Measurements from ENCODE around the gene MRPS31.
"Not testable (repeated sequence)": the region's sequence is repeated elsewhere in the genome, so short reads cannot be mapped to it uniquely, and the experiment has no call there.

The MRPS31 gene

DNA sequence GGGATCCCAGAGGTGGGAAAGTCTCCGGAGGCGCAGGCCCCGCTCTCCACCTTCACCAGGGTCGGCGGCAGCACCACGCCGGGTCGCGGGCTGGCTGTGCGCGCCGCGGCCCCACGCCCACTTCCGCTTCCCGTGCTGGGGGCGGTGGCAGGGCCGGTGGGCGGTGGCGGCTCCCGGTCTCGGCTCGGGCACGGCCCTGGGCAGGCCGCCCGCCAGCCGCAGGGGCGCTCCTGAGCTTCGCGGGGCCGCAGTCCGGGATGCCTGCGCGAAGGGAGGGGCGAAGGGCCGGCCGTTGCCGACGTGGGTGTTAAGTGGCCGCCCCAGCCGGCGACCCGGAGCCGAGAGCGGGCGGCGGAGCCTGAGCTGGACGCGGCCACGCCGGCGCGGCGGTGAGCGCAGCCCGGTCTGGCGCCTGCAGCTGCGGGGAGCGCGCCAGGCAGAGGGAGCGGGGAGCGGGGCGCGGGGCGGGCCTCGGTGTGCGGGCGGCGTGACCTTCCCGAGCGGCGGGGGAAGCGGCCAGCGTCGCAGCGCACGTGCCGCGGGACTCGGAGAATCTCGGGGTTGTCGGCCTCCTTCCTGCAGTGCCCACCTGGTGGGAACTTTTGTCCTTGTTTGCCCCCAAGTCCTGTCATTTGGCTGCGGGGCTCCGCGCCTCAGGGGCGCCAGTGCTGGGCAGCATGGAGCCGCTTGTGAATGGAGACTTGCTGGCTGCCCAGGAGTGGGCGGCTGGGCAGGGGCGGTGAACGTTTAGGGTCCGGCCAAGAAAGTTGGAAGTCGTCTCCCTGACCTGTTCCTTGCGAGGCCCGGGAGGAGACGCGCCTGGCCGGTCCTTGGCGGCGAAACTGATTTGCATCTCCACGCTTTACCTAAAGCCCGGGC, 18.5 kb upstream of the MRPS31 start, which contains the start of gene SLC25A15:
Gene SLC25A15 (plus strand): TSS at position 337 of the 879 bp plus-strand sequence. CDS start 3,616 bp downstream, outside the sequence.
- DNase-seq: peak; percentile 86

DNA sequence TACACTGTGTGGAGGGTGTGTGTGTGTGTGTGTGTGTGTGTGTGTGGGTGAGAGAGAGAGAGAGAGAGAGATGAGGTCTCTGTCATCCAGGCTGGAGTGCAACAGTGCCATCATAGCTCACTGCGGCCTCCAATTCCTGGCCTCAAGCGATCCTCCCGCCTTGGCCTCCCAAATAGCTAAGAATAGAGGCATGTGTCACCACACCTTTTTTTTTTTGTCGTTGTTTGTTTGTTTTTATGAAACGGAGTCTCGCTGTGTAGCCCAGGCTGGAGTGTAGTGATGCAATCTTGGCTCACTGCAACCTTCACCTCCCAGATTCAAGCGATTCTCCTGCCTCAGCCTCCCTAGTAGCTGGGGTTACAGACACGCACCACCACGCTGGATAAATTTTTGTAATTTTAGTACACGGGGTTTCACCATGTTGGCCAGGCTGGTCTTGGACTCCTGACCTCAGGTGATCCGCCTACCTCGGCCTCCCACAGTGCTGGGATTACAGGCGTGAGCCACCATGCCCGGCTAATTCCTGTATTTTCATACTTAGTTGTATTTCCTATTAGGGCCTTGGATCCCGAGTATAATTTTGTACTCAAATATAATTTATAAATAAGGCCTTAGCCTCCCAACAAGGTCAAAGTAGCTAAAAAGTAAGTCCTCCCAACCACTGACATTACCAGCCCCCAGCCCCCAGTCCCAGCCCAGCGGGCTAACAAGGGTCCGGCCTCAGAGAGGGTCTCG, 17.7 kb upstream of the MRPS31 start:
- DNase-seq: not testable (repeated sequence)

DNA sequence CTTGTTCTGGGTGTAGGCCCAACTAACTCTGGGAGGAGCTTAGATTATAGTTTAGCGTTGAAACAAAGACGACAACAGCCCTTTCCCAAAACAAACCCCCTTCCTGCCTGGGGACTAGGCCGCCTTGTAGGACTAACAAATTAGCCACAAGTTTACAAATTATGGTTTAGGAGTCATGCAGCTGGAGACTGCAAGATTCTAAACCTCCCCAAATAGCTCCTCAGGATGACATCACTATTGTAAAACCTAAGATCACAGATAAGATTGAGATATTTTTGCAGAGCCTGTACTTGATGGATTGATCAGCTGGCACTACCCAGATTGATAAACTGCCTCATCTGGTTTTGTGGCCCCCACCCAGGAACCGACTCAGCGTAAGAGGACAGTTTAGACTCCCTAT, 16.1 kb upstream of the MRPS31 start:
- no peak for DNase-seq

DNA sequence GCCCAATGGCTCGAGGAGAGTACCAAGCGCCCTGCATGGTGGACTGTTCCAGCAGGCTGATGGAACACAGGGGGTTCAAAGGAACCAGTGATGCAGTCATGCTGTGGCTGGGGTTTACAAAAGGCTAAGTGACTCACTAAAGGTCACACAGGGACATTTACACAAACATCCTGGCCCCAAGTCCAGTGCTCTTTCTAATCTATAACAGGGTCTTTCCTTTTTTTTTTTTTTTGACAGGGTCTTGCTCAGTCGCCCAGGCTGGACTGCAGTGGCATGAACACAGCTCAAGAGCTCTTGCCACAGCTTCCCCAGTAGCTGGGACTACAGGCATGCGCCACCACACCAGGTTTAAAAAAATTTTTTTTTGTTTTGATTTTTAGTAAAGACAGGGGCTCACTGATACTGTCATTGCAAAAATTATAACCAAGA, 15.6 kb upstream of the MRPS31 start:
- DNase-seq: no peak

DNA sequence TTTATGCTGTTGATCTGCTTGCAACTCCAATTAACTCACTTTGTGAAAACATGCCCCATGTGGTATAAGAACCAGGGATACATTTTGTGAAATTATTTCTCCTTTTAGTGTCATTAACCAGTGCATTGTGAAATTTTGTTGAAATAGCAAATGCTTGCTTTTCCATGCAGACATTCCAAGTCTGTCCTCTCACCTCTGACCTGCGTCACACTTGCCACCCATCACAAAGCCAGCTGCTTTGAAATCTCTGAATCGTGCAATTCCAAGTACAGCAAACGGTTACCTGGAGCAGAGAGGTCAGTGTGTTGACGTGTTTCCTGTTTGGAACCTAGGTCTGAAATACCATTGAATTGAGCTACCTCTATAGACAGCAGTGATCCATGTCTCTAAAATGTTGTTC, 13.6 kb upstream of the MRPS31 start:
- no peak for DNase-seq

DNA sequence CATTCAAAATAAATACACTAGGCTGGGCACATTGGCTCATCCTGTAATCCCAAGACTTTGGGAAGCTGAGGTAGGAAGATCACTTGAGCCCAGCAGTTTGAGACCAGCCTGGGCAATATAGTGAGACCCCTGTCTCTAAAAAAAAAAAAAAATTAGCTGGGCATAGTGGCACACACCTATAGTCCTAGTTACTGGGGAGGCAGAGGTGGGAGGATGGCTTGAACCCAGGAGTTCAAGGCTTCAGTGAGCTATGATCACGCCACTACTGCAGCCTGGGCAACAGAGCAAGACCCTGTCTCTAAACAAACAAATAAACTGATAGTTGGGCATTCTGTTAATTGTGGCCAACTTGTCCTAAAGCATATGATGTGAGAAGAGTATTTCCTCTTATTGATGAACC, 12.0 kb upstream of the MRPS31 start:
- DNase-seq: not testable (repeated sequence)

DNA sequence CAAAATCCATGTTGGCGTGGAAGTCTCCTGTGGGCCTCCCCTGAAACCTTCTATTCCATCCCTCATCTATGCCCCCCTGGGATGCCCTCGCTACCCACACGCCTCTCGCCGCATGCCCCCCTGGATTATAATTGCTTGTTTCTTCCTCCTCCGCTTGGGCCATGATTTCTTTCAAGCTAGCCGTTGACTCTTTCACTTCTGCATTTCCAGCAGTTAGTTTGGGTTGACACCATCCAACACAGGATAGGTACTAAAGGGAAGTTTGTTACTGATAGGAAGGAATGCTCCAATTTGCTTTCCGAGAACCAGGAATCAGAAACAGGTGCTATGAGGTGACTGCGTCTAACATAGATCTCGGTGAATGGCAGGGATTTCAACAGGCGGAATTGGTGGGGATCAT, 10.7 kb upstream of the MRPS31 start:
- no peak for DNase-seq

DNA sequence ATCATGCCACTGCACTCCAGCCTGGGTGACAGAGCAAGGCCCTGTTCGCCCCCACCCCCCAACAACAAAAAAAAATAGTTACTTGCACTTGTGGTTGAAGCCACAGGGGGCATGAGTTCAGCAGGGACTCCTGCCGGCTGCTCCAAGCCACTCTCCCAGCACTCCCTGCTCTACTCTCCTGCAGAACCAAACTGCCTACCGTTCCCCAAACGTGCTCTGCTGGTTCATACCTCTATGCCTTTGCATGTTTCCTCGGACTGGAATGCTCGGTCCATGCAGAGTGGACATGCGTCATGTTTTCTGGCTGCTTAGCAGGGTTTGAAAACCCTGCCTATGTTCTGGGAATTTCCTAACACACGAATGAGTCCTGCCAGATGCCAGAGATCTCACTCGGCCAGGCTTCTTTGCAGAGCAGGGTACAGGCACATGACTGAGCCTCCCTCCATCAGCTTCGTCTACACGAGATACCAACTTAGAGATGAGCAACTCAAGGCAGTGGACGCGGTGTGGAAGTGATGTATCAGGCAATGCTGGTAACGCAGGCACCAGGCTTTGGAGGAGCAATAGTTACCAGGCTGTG, 9.9 kb upstream of the MRPS31 start:
- DNase-seq: no peak

DNA sequence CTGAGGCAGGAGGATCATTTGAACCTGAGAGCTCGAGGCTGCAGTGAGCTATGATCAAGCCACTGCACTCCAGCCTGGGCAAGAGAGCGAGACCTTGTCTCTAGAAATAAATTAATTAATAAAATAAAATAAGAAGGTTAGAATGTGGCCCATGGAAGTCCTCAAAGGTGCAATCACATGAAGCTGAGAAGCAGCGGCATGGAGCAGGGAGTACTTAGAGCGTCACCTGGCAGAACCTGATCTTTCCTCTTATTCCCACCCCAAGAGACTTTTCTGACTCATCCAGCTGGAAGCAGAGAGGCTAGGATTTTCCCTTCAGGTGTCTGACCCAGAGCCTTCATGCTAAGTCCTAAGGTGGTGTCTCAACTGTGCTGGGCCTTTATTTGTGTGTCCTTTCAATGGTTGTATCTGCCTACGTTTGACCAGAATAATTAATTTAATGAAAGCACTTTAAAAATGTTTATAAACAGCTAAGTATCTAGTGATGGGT, 8.9 kb upstream of the MRPS31 start:
- no peak for DNase-seq

DNA sequence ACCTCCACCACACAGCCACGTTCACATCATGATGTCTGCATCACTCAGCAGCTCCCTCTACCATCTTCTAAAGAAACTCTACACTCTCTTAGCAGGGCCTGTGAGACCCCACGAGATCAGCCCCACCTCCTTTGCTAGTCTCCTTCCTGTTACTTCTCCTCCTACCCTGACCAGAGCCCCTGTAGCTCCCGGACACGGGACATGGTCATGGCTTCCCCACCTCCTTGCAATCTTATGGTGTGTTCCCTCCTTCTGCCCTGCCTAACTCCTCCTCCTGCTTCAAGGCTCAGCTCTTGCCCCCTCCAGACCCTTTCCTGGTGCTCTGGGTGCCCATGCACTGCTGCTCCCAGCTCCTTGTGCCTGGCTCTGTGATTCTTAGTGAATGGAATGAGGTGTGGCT, 8.1 kb upstream of the MRPS31 start:
- DNase-seq: no peak

DNA sequence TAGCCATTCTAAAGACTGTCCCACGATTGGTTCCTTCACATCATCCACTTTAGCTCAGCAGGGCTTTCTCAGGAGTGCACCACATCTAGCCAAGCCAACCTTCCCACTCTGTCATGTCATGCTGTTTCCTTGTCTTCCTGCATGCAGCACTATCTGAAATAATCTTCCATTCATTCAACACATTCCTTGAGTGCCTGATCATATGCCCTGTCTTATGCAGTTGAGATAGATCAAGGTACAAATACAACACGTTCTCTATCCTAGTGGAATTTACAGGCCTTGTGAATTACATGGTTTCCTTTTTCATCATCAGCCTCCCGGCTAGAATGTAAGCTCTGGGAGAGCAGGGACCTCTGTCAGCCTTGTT, 6.8 kb upstream of the MRPS31 start:
- no peak for DNase-seq

DNA sequence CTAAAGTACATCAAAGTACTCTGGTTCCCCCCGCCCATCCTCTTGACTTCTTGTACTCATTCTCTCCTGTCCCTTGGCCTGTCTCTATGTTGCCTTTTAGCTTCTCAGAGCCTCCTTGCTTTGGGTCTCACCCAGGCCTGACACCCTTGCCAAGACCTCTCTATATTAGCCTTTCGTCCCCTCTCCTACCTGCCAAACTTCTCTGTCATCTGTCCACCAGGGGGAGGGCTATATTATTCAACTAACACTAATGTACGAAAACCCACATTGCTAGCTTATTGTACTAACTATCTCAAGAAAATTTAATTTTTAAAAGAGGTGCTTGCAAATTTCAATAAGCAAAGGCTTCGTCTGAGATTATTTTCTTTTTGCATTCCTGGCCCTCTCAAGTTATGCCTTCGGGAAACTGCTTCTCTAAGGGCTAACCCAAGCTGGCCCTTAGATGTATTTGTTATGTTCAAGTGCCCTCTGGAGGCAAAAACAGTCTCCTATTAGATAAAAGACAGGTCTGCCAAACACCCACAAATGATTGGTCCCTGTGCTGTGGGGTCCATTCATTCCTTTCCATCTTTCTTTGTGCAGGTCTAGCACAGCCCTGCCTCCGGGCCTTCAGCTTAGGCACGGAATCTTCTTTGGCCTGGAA, 6.3 kb upstream of the MRPS31 start:
- peak; percentile 71 for DNase-seq

DNA sequence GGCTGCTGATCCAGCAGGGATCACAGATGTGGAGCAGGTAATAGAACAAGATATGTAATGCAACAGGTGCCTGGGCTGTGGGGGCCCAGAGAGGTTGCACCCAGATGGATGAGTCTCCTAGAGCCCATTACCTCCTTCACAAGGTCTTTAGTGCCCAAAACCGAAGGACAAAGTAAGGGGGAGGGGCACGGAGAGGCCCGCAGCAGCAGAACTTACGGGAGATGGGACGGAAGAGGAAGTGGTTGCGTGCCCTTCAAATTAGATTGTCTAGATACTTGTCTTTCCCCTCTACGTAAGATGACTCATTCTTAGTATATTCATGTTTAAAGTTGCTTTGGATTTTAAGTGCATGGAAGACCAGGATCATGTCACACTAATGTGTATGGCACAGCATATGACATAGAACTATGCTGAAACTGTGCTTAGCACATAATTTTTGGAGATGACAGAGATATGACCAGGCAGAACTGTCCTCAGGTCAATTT, 5.7 kb upstream of the MRPS31 start:
- DNase-seq: peak; percentile 85

DNA sequence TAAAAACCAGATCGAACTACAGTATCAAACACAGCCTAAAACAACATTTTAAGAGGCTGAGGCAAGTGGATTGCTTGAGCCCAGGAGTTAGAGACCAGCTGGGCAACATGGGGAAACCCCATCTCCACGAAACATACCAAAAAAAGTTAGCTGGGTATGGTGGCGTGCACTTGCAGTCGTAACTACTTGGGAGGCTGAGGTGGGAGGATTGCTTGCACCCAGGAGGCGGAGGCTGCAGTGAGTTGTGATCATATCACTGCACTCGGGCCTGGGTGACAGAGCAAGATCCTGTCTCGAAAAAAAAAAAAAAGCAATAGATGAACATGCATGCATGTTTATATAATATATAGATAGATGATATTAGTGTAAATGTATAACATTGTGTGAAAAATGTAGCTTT, 5.2 kb upstream of the MRPS31 start:
- DNase-seq: peak; percentile 35

DNA sequence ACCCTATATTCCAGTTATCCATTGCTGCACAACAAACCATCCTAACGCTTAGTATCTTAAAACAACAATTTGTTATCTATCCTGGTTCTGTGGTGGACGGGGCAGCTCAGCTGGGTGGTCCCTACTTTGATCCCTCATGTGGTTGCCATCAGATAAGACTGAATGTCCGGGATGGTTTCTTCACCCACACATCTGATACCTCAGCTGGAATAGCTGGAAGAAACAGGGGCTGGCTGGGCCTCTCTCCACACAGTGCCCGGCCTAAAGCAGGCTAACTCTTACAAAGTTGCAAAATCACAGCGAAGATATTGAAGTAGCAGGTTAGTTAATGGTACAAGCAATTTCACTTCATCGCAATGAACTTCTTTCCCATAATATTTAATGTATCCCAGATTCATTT, 3.7 kb upstream of the MRPS31 start:
- DNase-seq: no peak

DNA sequence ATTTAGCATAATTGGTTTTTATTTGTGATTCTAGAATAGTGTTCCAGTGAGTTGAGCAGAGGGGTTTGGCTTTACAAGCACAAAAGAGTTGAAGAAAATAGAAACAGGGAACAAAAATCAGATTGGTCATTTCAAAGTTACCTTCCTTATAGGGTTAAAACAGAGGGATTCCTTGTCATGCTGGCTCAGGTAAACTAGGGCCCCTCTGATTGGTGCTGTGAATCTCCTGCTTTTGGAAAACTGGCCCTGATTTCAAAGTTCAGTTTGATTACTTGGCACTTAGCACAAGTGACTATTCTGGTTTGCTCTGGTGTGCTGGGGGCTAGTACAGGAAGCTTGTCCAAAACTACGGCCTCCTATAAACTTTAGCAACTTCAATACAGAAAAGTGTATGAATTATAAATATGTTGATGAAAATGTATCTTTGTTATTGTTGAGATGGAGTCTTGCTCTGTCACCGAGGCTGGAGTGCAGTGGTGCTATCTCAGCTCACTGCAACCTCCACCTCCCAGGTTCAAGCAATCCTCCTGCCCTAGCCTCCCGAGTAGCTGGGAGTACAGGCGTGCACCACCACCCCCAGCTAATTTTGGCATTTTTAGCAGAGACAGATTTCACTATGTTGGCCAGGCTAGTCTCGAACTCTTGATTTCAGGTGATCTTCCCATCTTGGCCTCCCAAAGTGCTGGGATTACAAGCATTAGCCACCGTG, 1.9 kb upstream of the MRPS31 start:
- DNase-seq: no peak

DNA sequence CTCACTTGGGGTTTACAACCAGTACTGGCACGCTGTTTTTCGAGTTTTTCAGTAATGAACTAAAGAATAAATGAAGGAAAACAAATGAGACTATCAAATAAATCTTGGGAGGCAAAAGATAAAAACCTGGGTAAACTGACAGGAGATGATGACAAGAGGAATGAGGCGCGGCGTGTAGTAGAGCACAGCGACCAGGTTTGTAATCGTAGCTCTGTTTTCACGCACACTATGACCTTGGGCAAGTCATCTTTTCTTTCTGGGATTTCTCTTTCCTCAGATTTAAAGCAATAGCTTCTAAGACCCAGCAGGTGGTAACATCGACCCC, 419 bp downstream of the MRPS31 start:
- no peak for DNase-seq

DNA sequence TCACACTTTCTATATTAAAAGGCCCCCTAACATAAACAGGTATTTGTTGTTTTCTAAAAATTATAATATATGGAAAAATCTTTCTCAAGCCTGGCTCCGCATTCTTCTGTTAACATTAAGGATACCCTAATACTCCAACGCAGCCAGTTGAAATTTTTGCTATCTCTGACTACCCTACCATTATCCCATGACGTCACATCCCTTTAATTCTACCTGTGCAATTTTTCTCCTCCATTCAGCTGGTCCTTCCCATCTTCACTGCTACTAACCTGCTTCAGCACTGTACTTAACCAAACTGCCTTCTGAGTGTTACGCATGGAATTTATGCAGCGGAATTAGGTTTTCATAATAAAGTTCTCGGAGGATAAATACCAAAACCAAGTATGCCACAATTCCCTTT, 1.0 kb downstream of the MRPS31 start:
- DNase-seq: no peak

DNA sequence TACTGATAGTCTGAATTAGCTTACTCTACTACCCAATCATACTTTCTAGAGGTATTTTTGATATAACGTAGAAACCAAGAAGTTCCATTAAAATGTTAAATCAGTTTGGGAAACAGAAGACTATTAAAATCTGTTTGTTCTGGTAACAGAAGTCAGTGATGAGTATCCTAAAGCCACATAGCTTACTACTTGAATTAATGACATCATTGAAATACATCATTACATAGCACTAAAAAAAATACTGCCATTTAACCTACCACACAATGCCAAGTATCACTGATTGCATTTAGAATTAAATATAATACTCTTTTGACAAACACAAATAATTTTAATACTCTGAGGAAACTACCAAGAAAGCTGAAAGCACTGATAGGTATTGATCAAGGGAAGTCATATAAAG, 5.4 kb downstream of the MRPS31 start:
- DNase-seq: no peak

DNA sequence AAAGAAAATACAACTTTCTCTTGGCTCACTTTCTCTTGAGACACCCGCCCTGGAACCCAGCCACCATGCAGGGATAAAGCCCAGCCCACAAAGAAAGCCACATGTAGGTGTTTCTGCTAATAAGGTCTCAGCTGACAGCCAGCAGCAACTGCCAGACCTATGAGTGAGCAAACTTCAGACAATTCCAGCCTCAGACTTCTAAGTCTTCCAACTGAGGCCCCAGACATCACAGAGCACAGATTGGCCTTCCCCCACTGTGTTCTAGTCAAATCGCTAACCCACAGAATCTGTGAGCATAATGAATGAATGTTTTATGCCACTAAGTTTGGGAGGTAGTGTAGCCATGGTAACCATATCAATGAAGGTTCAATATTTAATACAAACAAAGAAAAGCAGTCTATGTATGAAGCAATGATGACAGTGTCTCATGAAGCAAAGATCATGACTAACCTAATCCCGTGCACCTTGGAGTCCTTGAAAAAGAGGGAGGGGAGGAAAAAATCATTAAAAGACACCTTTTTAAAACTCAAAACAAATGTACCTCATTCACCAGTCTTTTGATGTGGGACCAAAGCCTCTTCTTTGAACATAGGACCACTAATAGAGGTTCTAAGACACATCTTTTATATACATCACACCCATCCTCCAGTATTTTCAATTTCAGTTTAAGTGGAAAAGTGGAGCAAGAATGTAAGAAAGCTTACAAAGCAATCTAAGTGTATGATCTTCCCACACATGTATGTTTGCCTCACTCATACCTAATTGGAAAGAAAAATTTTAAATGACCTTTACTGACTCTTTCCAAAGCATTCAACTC, 6.2 kb downstream of the MRPS31 start:
- DNase-seq: peak; percentile 62

DNA sequence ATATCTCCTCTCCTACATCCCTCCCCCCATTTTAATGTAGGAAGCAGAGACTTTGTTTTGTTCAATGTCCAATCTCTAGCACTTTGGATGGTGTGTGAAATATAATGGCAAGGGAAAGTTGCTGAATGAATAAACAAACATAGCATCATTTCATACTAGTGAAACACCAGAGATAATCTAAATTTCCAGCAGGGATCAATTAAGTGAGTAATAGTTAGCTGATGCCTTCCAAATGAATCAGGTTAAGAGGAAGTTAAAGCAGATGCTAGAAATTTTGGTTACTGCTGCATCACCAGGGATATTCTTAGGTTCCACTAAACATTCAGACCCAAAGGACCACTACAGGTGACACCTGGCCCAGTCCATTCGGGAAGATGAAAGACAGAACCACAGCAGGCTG, 8.1 kb downstream of the MRPS31 start:
- DNase-seq: no peak

DNA sequence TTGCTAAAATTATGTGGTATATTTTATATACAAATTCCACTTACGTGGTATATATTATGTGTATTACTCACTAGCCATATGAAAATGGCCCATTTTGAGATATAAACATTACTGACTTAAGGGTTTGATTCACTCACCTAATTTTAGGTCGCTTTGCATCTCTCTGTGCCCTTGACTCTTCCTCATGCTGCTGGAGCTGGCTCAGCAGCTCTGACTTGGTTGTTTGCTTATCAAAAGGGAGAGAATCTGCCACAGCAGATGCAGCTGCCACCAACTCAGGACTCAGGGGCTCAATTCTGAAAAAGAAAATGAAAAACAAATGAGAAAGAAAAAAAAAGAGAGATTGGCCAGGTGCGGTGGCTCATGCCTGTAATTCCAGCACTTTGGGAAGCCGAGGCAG, 12.2 kb downstream of the MRPS31 start:
- DNase-seq: no peak

Measured in activated CD4-positive, alpha-beta T cell treated with anti-CD3 and anti-CD28 coated beads, Interleukin-2, Interleukin-6, amounts not matched to agents 100 ng/mL and 50 ng/mL, durations not matched to agents 16 hours and 8 hours (primary cell).